ENCODE results near the gene LRWD1. TPM values are rescaled to one million over a fixed set of nuclear protein-coding genes. Genes with fewer than 3 reads are reported as not detected.
"Not testable (repeated sequence)": the region's sequence is repeated elsewhere in the genome, so short reads cannot be mapped to it uniquely, and the experiment has no call there.

LRWD1 gene
- total and polyA plus RNA-seq, 4 donors = 8.6 to 16.5 (median 11.4) TPM

DNA sequence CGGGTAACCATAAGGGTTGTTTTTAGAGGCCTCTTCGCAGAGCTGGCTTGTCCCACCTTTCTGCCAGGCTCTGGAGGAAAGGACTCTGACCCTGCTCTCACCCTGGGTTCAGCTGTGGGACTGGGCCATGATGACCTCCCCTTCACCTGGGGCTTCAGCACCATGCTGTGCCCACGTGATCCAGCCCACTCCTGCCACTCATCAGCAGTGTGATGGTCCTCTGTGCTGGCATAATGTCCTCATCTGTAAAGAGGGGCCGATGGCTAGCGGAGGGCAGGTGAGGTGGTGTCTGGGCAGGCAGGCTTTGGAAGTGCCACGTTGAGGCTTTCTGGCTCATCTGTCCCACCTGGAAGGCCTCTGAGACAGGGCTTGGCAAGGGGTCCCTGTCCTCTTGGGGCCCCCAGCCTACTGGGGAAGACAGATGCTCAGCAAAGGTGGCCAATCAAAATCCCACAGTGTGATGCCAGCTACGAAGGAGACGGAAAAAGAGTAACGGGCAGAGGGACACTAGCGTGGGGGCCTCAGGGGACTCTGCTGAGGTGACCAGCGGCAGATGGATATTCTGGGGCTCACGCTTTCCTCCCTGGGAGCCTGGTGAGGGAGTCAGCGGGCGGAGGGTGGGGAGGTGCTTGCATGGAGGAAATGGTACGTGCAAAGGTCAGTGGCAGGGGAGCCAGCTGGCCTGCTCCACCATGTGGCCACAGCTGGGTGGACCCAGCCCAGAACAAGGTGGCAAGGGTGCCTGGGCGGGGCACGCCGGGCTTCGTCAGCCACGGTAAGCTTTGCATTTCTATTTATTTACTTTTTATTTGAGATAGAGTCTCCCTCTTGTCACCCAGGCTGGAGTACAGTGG lies 5.4 kb downstream of the LRWD1 start:
- Histone ChIP-seq H3K9me3 (ENCODE audit: control insufficient read depth, low read length) (no peaks in the 10 kb centered on the region), H3K4me1 (ENCODE audit: control insufficient read depth in 1 of 2, insufficient read depth in 2 of 2, low read length in 2 of 2) (no peaks in the 10 kb centered on the region), H3K27ac (ENCODE audit: low read depth in 1 of 2, low read length in 2 of 2) (no peak overlapping the region), H3K4me3 (ENCODE audit: low read length in 2 of 2) (no peak overlapping the region), H3K36me3 (ENCODE audit: control insufficient read depth in 1 of 2, insufficient read depth in 2 of 2, low read length in 1 of 2) (no peaks in the 10 kb centered on the region), H3K27me3 (ENCODE audit: control insufficient read depth in 1 of 2, insufficient read depth in 2 of 2, low read length in 1 of 2) (no peaks in the 10 kb centered on the region)
- no peak for ATAC-seq (ENCODE audit: low FRiP score)
- DNase-seq = peak; percentile 42 to 68
- intact Hi-C loops (cut with DNase I) = no loop called here
- WGBS, 2 donors = 77 to 79% methylated on average over 20 of the region's 20 CpGs

DNA sequence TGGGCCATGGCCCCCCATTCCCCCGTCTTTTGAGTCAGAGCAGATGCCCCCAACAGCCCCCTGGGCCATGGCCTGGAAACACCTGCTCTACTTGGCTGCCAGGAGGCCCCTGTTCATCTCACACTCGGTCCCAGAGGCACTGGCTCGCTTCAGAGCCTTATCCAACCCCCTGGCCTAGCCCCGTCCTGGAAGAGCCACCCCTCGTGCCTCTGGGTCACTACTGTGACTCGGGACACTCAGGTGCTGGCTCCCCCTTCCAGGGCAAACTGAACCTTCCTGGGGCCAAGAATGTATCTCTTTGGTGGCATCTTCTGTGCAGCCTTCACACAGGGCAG lies 7.0 kb downstream of the LRWD1 start:
- WGBS, 2 donors = 78 to 81% methylated on average over 6 of the region's 6 CpGs
- intact Hi-C loops (cut with DNase I) = no loop called here
- no peaks in the 10 kb centered on the region for H3K4me1 ChIP-seq (ENCODE audit: control insufficient read depth in 1 of 2, insufficient read depth in 2 of 2, low read length in 2 of 2)
- H3K4me3 ChIP-seq (ENCODE audit: low read length in 2 of 2) = no peak overlapping the region
- ATAC-seq (ENCODE audit: low FRiP score) (no peak), DNase-seq (peak; percentile 24 to 65)
- H3K36me3 ChIP-seq (ENCODE audit: control insufficient read depth in 1 of 2, insufficient read depth in 2 of 2, low read length in 1 of 2) = no peaks in the 10 kb centered on the region
- no peaks in the 10 kb centered on the region for H3K27me3 ChIP-seq (ENCODE audit: control insufficient read depth in 1 of 2, insufficient read depth in 2 of 2, low read length in 1 of 2)
- no peak overlapping the region for H3K27ac ChIP-seq (ENCODE audit: low read depth in 1 of 2, low read length in 2 of 2)
- no peaks in the 10 kb centered on the region for H3K9me3 ChIP-seq (ENCODE audit: control insufficient read depth, low read length)

DNA sequence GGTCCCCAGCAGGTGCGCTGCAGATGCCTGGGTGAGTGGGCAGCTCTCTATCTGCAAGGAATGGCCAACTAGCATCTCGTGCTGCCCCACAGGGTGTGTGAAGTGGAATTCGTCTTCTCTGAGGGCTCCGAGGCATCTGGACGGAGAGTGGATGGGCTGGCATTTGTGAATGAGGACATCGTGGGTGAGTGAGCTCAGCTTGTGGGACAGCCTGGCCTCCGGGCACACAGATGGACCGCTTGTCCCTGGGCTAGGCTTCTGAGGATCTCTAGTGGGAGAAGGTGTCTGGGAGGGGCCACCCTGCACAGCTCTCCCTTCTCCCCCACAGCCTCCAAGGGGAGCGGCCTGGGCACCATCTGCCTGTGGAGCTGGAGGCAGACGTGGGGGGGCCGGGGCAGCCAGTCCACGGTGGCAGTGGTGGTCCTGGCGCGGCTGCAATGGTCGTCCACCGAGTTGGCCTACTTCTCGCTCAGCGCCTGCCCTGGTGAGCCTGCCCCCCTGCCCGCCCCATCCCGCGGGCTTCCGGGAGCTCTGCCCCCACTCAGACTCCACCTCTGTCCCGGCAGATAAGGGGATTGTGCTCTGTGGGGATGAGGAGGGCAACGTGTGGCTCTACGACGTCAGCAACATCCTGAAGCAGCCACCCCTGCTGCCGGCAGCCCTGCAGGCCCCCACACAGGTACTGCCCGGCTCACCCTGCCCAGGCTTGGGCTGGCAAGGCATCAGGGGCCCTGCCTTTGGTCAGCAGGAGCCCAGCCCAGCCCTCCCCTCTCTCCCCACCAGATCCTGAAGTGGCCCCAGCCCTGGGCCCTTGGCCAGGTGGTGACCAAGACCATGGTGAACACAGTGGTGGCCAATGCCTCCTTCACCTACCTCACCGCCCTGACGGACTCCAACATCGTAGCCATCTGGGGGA lies 7.6 kb downstream of the LRWD1 start:
- H3K4me3 ChIP-seq (ENCODE audit: low read length in 2 of 2) = no peak overlapping the region
- no peak overlapping the region for H3K27ac ChIP-seq (ENCODE audit: low read depth in 1 of 2, low read length in 2 of 2)
- no peaks in the 10 kb centered on the region for H3K27me3 ChIP-seq (ENCODE audit: control insufficient read depth in 1 of 2, insufficient read depth in 2 of 2, low read length in 1 of 2)
- ATAC-seq (ENCODE audit: low FRiP score) = no peak
- H3K4me1 ChIP-seq (ENCODE audit: control insufficient read depth in 1 of 2, insufficient read depth in 2 of 2, low read length in 2 of 2) = no peaks in the 10 kb centered on the region
- intact Hi-C loops (cut with DNase I) = no loop called here
- H3K36me3 ChIP-seq (ENCODE audit: control insufficient read depth in 1 of 2, insufficient read depth in 2 of 2, low read length in 1 of 2) = no peaks in the 10 kb centered on the region
- peak; percentile 38 to 73 for DNase-seq
- 67 to 73% methylated on average over 31 of the region's 31 CpGs for WGBS, 2 donors
- no peaks in the 10 kb centered on the region for H3K9me3 ChIP-seq (ENCODE audit: control insufficient read depth, low read length)

DNA sequence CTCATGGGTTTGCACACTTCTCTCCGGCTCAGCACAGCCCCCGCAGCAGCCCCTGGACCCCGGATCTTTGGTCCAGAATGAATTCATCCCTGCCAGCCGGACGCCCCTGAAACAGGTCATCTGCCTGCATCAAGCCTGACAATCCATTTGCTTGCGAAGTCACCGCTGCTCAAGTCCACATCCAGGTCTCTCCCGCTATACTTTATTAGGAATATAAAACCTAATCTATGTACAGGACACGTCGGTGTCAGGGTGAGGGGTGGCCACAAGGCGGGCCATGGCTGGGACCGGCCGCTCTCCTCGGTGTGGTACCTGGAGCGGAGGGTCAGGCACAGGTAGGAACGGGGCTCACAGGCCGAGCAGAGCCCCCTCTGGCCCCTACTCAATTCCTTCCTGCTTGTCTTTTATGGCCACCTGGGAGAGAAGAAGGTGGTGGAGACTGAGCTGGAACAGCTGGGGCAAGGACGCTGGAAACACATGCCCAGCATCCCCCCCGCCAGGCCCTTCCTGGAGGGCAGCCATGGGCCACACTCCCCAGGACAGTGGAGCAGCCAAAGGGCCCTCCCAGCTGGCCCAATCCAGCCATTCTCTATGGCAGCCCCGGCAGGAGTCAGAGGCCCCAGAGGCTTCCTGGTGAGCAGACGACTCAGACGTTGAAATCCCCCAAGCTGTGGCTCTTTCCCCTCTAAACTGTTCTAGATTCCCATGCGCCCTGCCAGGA lies 8.6 kb downstream of the LRWD1 start:
- Histone ChIP-seq H3K27me3 (ENCODE audit: control insufficient read depth in 1 of 2, insufficient read depth in 2 of 2, low read length in 1 of 2) (no peaks in the 10 kb centered on the region), H3K27ac (ENCODE audit: low read depth in 1 of 2, low read length in 2 of 2) (no peak overlapping the region), H3K9me3 (ENCODE audit: control insufficient read depth, low read length) (no peaks in the 10 kb centered on the region), H3K4me1 (ENCODE audit: control insufficient read depth in 1 of 2, insufficient read depth in 2 of 2, low read length in 2 of 2) (no peaks in the 10 kb centered on the region), H3K36me3 (ENCODE audit: control insufficient read depth in 1 of 2, insufficient read depth in 2 of 2, low read length in 1 of 2) (no peaks in the 10 kb centered on the region), H3K4me3 (ENCODE audit: low read length in 2 of 2) (no peak overlapping the region)
- ATAC-seq (ENCODE audit: low FRiP score) (no peak), DNase-seq (peak; percentile 43 to 73)
- intact Hi-C loops (cut with DNase I) = no loop called here
- 77 to 79% methylated on average over 22 to 23 of the region's 23 CpGs for WGBS, 2 donors

DNA sequence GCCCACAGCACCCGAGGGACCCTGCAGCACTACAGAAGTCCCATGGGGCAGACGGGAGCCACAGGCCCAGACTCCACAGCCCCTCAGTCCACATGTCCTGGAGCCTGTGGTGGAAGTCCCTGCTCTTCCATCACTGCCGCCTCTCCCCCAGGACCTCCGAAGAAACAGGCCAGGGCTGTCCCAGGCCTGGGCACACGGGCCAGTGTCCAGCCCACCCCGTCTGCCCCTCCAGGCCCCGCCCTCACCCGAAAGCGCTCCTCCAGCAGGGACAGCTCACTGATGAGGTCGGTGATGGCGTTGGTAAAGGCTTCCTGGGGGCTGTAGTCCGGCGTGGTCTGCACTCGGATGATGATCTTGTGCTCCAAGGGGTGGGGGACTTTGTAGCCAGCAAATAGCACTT lies 9.3 kb downstream of the LRWD1 start:
- H3K4me3 ChIP-seq (ENCODE audit: low read length in 2 of 2); H3K27me3 ChIP-seq (ENCODE audit: control insufficient read depth in 1 of 2, insufficient read depth in 2 of 2, low read length in 1 of 2); intact Hi-C loops (cut with DNase I); H3K9me3 ChIP-seq (ENCODE audit: control insufficient read depth, low read length); H3K27ac ChIP-seq (ENCODE audit: low read depth in 1 of 2, low read length in 2 of 2); H3K36me3 ChIP-seq (ENCODE audit: control insufficient read depth in 1 of 2, insufficient read depth in 2 of 2, low read length in 1 of 2); H3K4me1 ChIP-seq (ENCODE audit: control insufficient read depth in 1 of 2, insufficient read depth in 2 of 2, low read length in 2 of 2); ATAC-seq (ENCODE audit: low FRiP score): not testable (repeated sequence)
- WGBS, 2 donors = 73 to 81% methylated on average over 3 to 12 of the region's 14 CpGs
- DNase-seq = peak; percentile 17 to 67

DNA sequence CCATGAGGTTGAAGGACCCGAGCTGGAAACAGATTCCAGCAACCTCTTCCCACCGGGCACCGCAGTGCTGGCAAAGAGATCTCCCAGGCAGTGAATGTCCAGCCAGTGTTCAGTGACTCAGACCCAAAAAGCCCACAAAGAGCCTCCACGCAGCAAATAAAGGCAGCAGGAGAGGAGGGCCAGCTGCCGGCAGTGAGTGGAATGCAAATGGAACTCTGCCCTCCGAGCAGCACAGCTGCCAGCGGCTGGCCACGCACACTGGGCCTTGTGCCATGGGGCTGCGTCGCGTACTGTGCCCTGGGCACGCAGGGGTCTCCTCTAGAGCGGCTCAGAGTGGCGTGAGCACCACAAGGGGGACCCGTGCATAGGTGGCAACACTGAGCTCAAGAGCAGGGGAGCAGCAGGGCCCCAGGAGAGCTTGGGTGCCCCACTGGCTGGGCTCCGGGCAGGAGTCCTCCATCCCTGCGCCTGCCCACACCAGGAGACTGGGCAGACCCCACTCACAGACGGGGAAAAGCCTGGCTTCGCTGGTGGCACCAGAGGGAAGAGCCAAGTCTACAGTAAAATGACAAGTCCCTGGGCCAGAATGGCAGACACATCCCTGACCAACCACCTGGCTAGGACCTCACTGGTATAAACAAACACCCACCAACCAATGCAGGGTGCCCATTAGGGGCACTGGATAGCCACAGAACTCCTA lies 10.1 kb downstream of the LRWD1 start:
- 63 to 71% methylated on average over 8 to 12 of the region's 19 CpGs for WGBS, 2 donors
- H3K27me3 ChIP-seq (ENCODE audit: control insufficient read depth in 1 of 2, insufficient read depth in 2 of 2, low read length in 1 of 2); H3K36me3 ChIP-seq (ENCODE audit: control insufficient read depth in 1 of 2, insufficient read depth in 2 of 2, low read length in 1 of 2); H3K27ac ChIP-seq (ENCODE audit: low read depth in 1 of 2, low read length in 2 of 2); H3K9me3 ChIP-seq (ENCODE audit: control insufficient read depth, low read length); ATAC-seq (ENCODE audit: low FRiP score); H3K4me1 ChIP-seq (ENCODE audit: control insufficient read depth in 1 of 2, insufficient read depth in 2 of 2, low read length in 2 of 2); H3K4me3 ChIP-seq (ENCODE audit: low read length in 2 of 2); intact Hi-C loops (cut with DNase I): not testable (repeated sequence)
- peak in 1 of 2 donors; percentile 16 for DNase-seq

DNA sequence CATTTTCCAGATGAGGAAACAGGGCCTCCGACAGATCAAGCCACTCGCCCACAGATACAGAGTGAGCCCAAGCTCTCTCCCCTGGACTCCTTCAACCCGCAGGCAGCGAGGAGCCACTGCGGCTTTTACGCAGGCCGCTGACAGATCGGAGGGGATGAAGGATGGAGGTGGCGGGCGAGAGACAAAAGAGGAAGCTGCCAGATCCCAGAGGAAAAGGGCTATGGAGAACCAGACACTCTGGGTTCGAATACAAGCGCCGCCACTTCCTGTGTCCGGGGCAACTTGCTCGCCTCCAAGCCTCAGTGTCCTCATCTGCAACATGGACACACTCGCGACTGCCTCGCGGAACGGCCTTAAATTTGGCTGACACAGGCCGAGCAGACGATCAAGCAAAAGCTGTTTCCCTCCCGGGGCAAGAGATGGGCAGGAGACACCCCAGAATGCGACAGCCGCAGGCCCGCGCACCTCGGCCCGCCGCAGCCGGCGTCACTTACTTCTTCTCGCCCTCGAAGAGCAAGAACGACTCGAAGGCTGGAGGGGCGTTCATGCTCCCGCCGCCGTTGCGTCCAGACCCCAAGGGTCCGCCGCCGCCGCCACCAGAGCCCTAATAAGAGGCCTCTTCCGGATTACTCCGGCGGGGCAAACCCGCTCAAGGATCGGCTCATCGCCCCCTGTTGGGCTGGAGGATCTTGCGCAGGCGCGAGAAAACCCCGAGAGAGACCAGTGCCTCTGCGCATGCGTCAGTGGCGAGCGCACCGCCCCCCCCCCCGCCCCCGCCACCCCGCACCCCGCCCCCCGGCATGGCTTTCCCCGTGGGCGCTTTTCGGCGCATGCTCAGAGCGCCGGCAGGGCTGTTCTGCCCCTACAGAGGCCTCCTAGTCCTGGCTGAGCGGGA lies 13.8 kb downstream of the LRWD1 start, which contains the start of gene POLR2J:
Gene POLR2J (minus strand): TSS at position 609 of the 895 bp plus-strand sequence. CDS start 62 bp downstream, at position 547.
- H3K4me3 ChIP-seq (ENCODE audit: low read length in 2 of 2); H3K9me3 ChIP-seq (ENCODE audit: control insufficient read depth, low read length); H3K36me3 ChIP-seq (ENCODE audit: control insufficient read depth in 1 of 2, insufficient read depth in 2 of 2, low read length in 1 of 2); H3K27me3 ChIP-seq (ENCODE audit: control insufficient read depth in 1 of 2, insufficient read depth in 2 of 2, low read length in 1 of 2); H3K4me1 ChIP-seq (ENCODE audit: control insufficient read depth in 1 of 2, insufficient read depth in 2 of 2, low read length in 2 of 2); H3K27ac ChIP-seq (ENCODE audit: low read depth in 1 of 2, low read length in 2 of 2); intact Hi-C loops (cut with DNase I): not testable (repeated sequence)
- 0% methylated on average over 31 to 60 of the region's 72 CpGs for WGBS, 2 donors
- ATAC-seq (ENCODE audit: low FRiP score) = peak; percentile 95
- DNase-seq = peak; percentile 88 to 95

All from aorta (tissue), 5 donors.